Duodenal mucosa (tissue), 2 donors: Measurements from ENCODE around the gene SSTR5.

ENCODE experiments used
- H3K27ac ChIP-seq: one replicate; pipeline ENCODE4 v1.7.0; 2013; ENCODE audit warnings: low read depth, low read length
- H3K27me3 ChIP-seq, 2 donors: one replicate each; pipeline ENCODE4 v1.7.0; 2013; ENCODE audit warnings: low read length in 2 of 2, control low read depth in 1 of 2; ENCODE audit not compliant: insufficient read depth in 2 of 2, control insufficient read depth in 1 of 2
- H3K36me3 ChIP-seq, 2 donors: one replicate each; pipeline ENCODE4 v1.7.0; 2013; ENCODE audit warnings: low read length in 2 of 2, control low read depth in 1 of 2; ENCODE audit not compliant: insufficient read depth in 2 of 2, control insufficient read depth in 1 of 2
- H3K4me1 ChIP-seq, 2 donors: one replicate each; pipeline ENCODE4 v1.7.0; 2013; ENCODE audit warnings: low read length in 2 of 2, control low read depth in 1 of 2; ENCODE audit not compliant: insufficient read depth in 2 of 2, control insufficient read depth in 1 of 2
- H3K4me3 ChIP-seq, 2 donors: one replicate each; pipeline ENCODE4 v1.7.0; 2013; ENCODE audit warnings: low read length in 2 of 2, low read depth in 1 of 2
- H3K9ac ChIP-seq, 2 donors: one replicate each; pipeline ENCODE4 v1.7.0; 2013; ENCODE audit warnings: low read length in 2 of 2, low read depth in 1 of 2
- H3K9me3 ChIP-seq, 2 donors: one replicate each; pipeline ENCODE4 v1.7.0; 2013; ENCODE audit warnings: low read length in 2 of 2, control low read depth in 1 of 2; ENCODE audit not compliant: control insufficient read depth in 1 of 2

The SSTR5 gene

GRCh38 chr16:1062895-1063294, 9.7 kb upstream of the SSTR5 start:
- peaks cover 9 to 12% of the 10 kb centered on the region in 2 donors for H3K27me3 ChIP-seq
- H3K9me3 ChIP-seq, result peaks cover 2 to 5% of the 10 kb centered on the region in 2 donors
- no peak overlapping the region for H3K4me3 ChIP-seq
- no peaks in the 10 kb centered on the region for H3K36me3 ChIP-seq
- H3K9ac ChIP-seq, result no peak overlapping the region
- no peaks in the 10 kb centered on the region for H3K4me1 ChIP-seq
- no peak overlapping the region for H3K27ac ChIP-seq

GRCh38 chr16:1063728-1064127, 8.8 kb upstream of the SSTR5 start:
- Histone ChIP-seq H3K27me3 (peaks cover 12 to 18% of the 10 kb centered on the region in 2 donors), H3K4me1 (no peaks in the 10 kb centered on the region), H3K9ac (no peak overlapping the region)

GRCh38 chr16:1065469-1066128, 6.9 kb upstream of the SSTR5 start:
- H3K27ac ChIP-seq, result no peak overlapping the region
- no peaks in the 10 kb centered on the region for H3K9me3 ChIP-seq
- H3K4me1 ChIP-seq, result no peaks in the 10 kb centered on the region
- H3K4me3 ChIP-seq, result no peak overlapping the region
- no peak overlapping the region for H3K9ac ChIP-seq
- H3K27me3 ChIP-seq, result peaks cover 18 to 29% of the 10 kb centered on the region in 2 donors
- no peaks in the 10 kb centered on the region for H3K36me3 ChIP-seq

More at GRCh38 chr16:1063728-1064127, 8.8 kb upstream of the SSTR5 start:
- no peak overlapping the region for H3K4me3 ChIP-seq
- H3K9me3 ChIP-seq, result peaks cover 2 to 5% of the 10 kb centered on the region in 2 donors
- no peaks in the 10 kb centered on the region for H3K36me3 ChIP-seq
- no peak overlapping the region for H3K27ac ChIP-seq

- Histone ChIP-seq H3K4me1 (no peaks in the 10 kb centered on the region), H3K27me3 (peaks cover 24 to 33% of the 10 kb centered on the region in 2 donors), H3K27ac (no peak overlapping the region), H3K9me3 (no peaks in the 10 kb centered on the region), H3K9ac (no peak overlapping the region), H3K4me3 (no peak overlapping the region), H3K36me3 (no peaks in the 10 kb centered on the region)
These were observed 5.9 kb upstream of the SSTR5 start for GRCh38 chr16:1066584-1067172.

- H3K27me3 ChIP-seq, result peaks cover 32 to 33% of the 10 kb centered on the region in 2 donors
- H3K36me3 ChIP-seq, result no peaks in the 10 kb centered on the region
These were observed 4.9 kb upstream of the SSTR5 start for GRCh38 chr16:1067629-1068028.

GRCh38 chr16:1068451-1068850, 4.1 kb upstream of the SSTR5 start:
- H3K27me3 ChIP-seq, result peaks cover 29 to 32% of the 10 kb centered on the region in 2 donors
- H3K9ac ChIP-seq, result no peak overlapping the region

More at GRCh38 chr16:1067629-1068028, 4.9 kb upstream of the SSTR5 start:
- Histone ChIP-seq H3K27ac (no peak overlapping the region), H3K4me1 (no peaks in the 10 kb centered on the region), H3K9ac (no peak overlapping the region), H3K9me3 (no peaks in the 10 kb centered on the region), H3K4me3 (no peak overlapping the region)

GRCh38 chr16:1069154-1069553, 3.4 kb upstream of the SSTR5 start:
- Histone ChIP-seq H3K27me3 (peaks cover 32 to 34% of the 10 kb centered on the region in 2 donors), H3K27ac (no peak overlapping the region), H3K36me3 (no peaks in the 10 kb centered on the region), H3K9me3 (no peaks in the 10 kb centered on the region), H3K4me3 (no peak overlapping the region), H3K9ac (no peak overlapping the region), H3K4me1 (no peaks in the 10 kb centered on the region)

More at GRCh38 chr16:1068451-1068850, 4.1 kb upstream of the SSTR5 start:
- no peaks in the 10 kb centered on the region for H3K36me3 ChIP-seq
- no peak overlapping the region for H3K4me3 ChIP-seq
- no peaks in the 10 kb centered on the region for H3K4me1 ChIP-seq
- no peaks in the 10 kb centered on the region for H3K9me3 ChIP-seq
- no peak overlapping the region for H3K27ac ChIP-seq

GRCh38 chr16:1070084-1070863, 2.3 kb upstream of the SSTR5 start:
- Histone ChIP-seq H3K36me3 (no peaks in the 10 kb centered on the region), H3K27ac (no peak overlapping the region), H3K27me3 (peaks cover 24 to 39% of the 10 kb centered on the region in 2 donors), H3K4me1 (no peaks in the 10 kb centered on the region), H3K4me3 (no peak overlapping the region), H3K9me3 (no peaks in the 10 kb centered on the region), H3K9ac (no peak overlapping the region)

GRCh38 chr16:1070864-1071408, 1.6 kb upstream of the SSTR5 start:
- no peak overlapping the region for H3K27ac ChIP-seq
- H3K36me3 ChIP-seq, result no peaks in the 10 kb centered on the region
- no peak overlapping the region for H3K9ac ChIP-seq
- no peaks in the 10 kb centered on the region for H3K9me3 ChIP-seq
- H3K4me3 ChIP-seq, result no peak overlapping the region
- peaks cover 24 to 39% of the 10 kb centered on the region in 2 donors for H3K27me3 ChIP-seq
- H3K4me1 ChIP-seq, result no peaks in the 10 kb centered on the region
